Suprapubic skin (tissue), 4 donors: Measurements from ENCODE around the gene ZNF365.

Experiments
- CTCF ChIP-seq, 2 donors: fragments of 200-600 bp in 1 of 2; fragments of 450-650 bp in 1 of 2; sonication (generic) in 1 of 2; IDR thresholded peaks; one replicate each; pipeline ENCODE4 v1.5.1; 2016 to 2019; ENCODE audit warnings: antibody characterized with exemption in 2 of 2, mild to moderate bottlenecking in 1 of 2, moderate library complexity in 1 of 2
- EP300 ChIP-seq: sonication (generic); formaldehyde crosslinking; IDR thresholded peaks from one replicate; pipeline ENCODE4 v1.6.1; 2017; ENCODE audit warnings: antibody characterized with exemption
- POLR2A ChIP-seq, 2 donors: fragments of 450-650 bp; IDR thresholded peaks; one replicate each; pipeline ENCODE4 v1.6.1; 2017; ENCODE audit warnings: antibody characterized with exemption in 2 of 2, mild to moderate bottlenecking in 2 of 2, moderate library complexity in 2 of 2
- POLR2AphosphoS5 ChIP-seq, 3 donors: sonication (generic); formaldehyde crosslinking; IDR thresholded peaks; one replicate each; pipeline ENCODE4 v1.6.1; 2017; ENCODE audit warnings: antibody characterized with exemption in 3 of 3

GRCh38 chr10:62384057-62384446 is 9.9 kb downstream of the ZNF365 start:
- TF ChIP-seq CTCF (IDR thresholded peaks at IDR 0.05) (no peak), POLR2AphosphoS5 (IDR thresholded peaks at IDR 0.05) (no peak), POLR2A (IDR thresholded peaks at IDR 0.05) (no peak), EP300 (no peak)
